CMK (cell line): ENCODE data around the gene IGFLR1.
"Not testable (repeated sequence)": the region's sequence is repeated elsewhere in the genome, so short reads cannot be mapped to it uniquely, and the experiment has no call there.

Experiments
- DNase-seq: peaks from one replicate; pipeline ENCODE4 v3.0.0-alpha.2; 2010; ENCODE audit warnings: low read depth

Gene IGFLR1

DNA sequence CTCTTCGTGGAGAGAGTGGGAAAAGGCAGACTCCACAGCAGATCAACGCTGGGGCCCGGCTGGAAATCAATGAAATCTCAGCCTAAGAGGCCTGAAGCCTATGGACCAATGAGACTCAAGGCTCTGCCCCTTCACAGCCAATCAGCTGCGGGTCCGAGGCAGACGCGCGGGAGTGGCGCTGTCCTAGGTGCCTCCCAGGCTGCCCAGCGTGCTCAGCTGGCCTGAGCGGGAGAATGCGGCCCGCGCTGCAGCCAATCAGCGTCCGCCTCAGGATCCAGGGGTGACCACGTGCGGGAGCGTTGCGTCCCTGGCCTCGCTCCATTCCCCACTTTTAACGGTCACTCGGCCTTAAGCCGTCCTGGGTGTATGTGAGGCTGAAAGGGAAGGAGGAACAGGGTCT is 38.0 kb downstream of the IGFLR1 start, which contains the start of gene ZBTB32:
Gene ZBTB32, plus strand, starts transcription at position 341 of the 400 bp plus-strand sequence. CDS start 10,069 bp downstream, outside the sequence.
- no peak for DNase-seq

DNA sequence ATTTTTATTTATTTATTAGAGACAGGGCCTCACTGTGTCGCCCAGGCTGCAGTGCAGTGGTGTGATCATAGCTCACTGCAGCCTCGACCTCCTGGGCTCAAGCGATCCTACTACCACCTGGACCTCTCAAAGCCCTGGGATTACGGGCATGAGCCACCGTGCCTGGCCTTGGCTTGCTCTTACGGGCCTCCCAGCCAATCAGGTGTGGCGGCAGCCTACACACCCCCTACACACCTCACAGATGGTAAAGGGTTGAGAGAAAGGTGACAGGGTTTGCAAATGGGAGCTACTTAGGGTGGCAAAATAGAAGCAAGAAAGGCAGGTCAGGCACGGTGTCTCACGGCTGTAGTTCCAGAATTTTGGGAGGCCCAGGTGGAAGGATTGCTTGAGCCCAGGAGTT is 38.9 kb downstream of the IGFLR1 start:
- DNase-seq = no peak

DNA sequence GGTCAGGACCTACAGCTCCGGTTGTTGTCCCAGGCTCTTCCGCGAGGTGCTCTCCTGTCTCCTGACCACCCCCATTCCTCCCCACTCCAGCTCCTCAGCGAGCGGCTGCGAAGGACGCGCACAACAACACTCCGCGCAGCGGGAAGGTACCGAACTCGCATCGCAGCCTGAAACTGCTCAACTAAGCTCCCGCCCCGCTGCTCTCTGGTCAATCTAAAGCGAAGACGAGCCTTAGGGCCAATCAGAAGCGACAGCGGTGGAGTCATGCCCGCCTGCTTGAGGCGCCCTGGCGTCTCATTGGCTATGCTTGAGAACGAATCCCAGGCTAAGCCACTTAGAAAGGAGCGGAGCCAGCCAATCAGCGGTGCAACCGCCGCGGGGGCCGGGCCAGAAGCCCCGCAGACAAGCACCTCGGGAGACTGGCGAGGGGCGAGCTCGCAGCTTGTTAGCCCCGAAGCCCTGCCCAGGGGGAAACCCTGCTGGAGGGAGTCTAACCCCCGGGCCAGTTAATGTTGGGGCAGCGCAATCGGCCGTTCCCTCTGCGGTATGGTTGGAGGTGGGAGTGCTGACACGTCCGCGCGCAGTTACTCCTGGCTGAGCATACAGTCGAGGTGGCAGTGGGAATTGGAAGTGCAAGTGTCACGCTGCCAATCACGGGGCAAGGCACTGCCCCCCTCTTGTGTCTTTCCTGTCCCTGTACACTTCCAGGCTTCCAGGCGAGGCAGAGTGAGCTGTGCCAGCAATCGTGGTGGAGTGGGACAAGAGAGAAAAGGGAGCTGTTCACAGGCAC is 39.8 kb downstream of the IGFLR1 start:
- DNase-seq = peak; percentile 93

DNA sequence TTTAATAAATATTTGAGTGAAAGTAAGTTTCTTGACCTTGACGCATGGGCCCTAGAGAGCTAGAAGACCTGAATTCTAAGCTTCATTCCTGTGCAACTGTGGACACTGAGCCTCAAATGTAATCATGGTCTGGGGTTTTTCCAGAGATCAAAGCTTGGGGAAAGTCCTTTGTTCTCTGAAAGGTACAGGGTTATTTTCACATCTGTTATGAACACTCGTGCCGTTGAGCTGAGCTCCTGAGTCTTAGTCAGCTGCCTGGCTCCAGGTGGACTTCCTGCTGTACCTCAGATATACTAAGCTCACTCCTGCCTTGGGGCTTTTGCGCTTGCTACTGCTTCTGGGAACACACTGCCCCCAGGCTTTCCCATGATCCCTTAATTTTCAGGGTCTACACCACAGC is 45.4 kb downstream of the IGFLR1 start:
- no peak for DNase-seq

DNA sequence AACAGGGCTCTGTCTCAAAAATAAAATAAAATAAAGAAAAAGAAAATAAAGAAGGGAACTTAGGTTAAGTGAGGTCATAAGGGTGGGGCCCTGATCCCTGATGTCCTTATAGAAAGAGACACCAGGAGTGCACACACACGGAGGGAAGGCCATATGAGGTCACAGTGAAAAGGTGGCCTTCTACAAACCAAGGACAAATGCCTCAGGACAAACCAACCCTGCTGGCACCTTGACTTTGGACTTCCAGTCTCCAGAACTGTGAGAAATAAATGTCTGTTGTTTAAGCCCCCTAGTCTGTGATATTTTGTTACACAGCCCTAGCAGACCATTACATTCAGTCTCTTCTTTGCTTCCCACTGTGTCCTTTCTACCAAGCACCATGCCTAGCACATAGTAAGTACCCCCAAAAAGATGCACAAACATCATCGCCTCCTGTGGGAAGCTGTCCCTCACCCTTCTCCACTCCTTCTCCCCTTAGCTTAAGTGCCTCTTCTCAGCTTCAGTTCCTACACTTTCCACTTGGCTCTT is 46.3 kb downstream of the IGFLR1 start:
- no peak for DNase-seq

DNA sequence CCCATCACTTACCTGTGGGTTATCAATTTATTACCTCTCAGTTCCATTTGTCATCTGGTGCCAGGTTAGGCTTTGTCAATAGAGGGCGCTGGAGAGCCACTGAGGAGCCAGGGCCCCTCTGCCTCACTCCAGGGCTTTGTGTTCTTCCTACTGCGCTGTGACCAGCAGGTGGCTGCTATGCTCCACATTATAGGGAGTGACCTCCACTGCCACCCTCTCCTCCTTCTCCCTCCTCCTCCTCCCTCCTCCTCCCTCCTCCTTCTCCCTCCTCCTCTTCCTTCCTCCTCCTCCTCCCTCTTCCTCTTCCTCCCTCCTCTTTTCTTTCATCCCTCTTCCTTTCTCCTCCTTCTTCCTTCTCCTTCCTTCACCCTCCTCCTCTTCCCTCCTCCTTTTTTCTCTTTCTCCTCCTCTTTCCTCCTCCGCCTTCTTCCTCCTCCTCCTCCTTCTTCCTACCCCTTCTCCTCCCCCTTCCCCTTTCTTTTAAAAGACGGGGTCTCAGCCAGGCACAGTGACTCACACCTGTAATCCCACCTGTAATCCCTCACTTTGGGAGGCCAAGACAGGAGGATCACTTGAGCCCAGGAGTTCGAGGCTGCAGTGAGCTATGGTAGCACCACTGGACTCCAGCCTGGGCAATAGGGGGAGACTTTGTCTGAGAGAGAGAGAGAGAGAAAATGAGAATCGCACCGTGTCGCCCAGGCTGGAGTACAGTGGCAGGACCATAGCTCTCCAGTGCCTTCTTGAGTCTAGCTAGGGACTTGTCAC is 48.2 kb downstream of the IGFLR1 start:
- peak; percentile 81 for DNase-seq

DNA sequence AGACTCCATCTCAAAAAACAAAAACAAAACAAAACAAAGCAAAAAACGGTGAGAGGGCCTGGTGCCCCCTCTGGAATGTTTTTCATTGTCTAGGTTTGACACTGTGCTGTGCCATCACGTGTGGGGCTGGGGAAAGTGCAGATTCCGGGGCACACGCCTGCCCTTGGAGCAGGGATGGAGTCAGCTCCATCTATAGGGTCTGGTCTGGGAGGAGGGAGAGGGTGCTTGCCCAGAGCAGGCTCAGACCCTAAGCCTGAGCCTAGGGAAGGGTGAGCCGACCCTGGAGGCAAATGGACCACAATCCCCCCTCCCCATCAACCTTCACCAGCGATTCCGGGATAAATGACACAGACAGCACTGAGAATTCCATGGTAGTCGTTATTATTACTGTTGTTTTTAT is 48.8 kb downstream of the IGFLR1 start:
- DNase-seq = no peak

DNA sequence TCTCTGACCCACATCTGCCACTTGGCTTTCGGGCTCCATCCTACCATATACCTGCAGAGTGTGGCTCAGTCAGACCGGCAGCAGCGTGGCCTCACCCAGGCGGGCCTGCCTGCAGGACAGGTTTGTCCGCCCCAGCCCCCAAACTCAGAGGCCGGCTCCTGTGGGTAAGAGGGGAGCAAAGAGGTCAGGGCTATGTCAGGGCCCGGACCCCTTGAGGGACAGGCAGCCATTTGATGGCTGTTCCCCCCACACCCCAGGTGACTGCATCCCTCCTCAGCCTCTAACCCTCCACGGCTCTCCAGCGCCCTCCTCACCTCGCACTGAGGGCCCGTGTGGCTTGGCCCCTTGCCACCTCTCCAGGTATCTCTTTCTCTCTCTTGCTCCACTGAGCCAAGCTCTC is 50.2 kb downstream of the IGFLR1 start:
- DNase-seq = no peak

DNA sequence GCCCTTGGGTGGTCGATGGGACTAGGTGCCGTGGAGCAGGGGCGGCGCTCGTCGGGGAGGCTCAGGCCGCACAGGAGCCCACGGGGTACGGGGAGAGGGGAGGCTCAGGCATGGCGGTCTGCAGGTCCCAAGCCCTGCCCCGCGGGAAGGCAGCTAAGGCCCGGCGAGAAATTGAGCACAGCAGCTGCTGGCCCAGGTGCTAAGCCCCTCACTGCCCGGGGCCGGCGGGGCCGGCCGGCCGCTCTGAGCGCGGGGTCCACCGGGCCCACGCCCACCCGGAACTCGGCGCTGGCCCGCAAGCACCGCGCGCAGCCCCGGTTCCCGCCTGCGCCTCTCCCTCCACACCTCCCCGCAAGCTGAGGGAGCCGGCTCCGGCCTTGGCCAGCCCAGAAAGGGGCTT is 51.1 kb downstream of the IGFLR1 start:
- DNase-seq = not testable (repeated sequence)

DNA sequence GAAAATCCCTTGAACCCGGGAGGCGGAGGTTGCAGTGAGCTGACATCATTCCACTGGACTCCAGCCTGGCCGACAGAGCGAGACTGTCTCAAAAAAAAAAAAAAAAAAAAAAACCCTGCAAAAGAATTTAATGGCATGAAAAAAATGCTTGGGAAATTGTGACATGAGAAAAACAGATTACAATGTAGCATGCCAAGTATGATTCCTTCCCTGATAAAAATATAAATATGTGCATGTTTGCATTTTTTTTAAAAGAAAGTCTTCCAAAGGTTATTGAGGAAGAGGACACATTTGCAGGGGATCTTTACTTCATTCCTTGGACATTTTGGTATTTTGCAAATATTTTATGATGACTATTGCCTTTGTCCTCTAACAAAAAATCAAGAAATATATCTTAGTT is 52.4 kb downstream of the IGFLR1 start:
- DNase-seq = no peak
